H1 (cell line): Measurements from ENCODE around the gene CSF3R. TPM values are rescaled to one million over a fixed set of nuclear protein-coding genes. Genes with fewer than 3 reads are reported as not detected.

ENCODE experiments used
- CTCF ChIA-PET: fragments of 300-600 bp; sonication (Branson Sonifier 250); formaldehyde crosslinking; loops from one replicate; lab custom pipeline; 2021; ENCODE audit not compliant: partially characterized antibody; lab: Charles Lee
- POLR2A ChIA-PET: fragments of 300-600 bp; sonication (Branson Sonifier 250); formaldehyde crosslinking; loops from one replicate; lab custom pipeline; 2021; ENCODE audit warnings: inconsistent platforms; ENCODE audit not compliant: partially characterized antibody; lab: Charles Lee
- DNase-seq, 2 experiments: peaks; one replicate each; pipeline versions ENCODE4 v3.0.0 to v3.0.0-alpha.2; 2010 to 2022; ENCODE audit warnings: low spot score in 2 of 2, low read depth in 1 of 2, mixed read lengths in 1 of 2
- FAIRE-seq: peaks from 2 replicates; lab custom pipeline; 2011; peaks lifted over from hg19 to GRCh38; lab: Jason Lieb, UNC
- H2AFZ ChIP-seq: 2 replicates; pipeline ENCODE4 v1.8.1; 2012; ENCODE audit warnings: low read length, inconsistent platforms
- H2AK5ac ChIP-seq: 2 replicates; pipeline ENCODE4 v1.6.1; 2013; ENCODE audit warnings: low read depth, low read length
- H2BK120ac ChIP-seq: replicated peaks from 2 replicates; pipeline ENCODE3; 2013; ENCODE audit warnings: low read depth, low read length, inconsistent platforms
- H2BK12ac ChIP-seq: 2 replicates; pipeline ENCODE4 v1.6.1; 2013; ENCODE audit warnings: low read depth, low read length
- H2BK15ac ChIP-seq: 2 replicates; pipeline ENCODE4 v1.6.1; 2013; ENCODE audit warnings: low read length
- H2BK20ac ChIP-seq: 2 replicates; pipeline ENCODE4 v1.6.1; 2013; ENCODE audit warnings: low read length
- H2BK5ac ChIP-seq: 2 replicates; pipeline ENCODE4 v1.6.1; 2013; ENCODE audit warnings: low read depth, low read length
- H3K14ac ChIP-seq: 2 replicates; pipeline ENCODE4 v1.6.1; 2013; ENCODE audit warnings: inconsistent platforms; ENCODE audit not compliant: insufficient read length
- H3K18ac ChIP-seq: 2 replicates; pipeline ENCODE4 v1.6.1; 2013; ENCODE audit warnings: low read length; ENCODE audit errors: extremely low read depth
- H3K23ac ChIP-seq: 2 replicates; pipeline ENCODE4 v1.6.1; 2013; ENCODE audit warnings: inconsistent platforms; ENCODE audit not compliant: insufficient read length
- H3K23me2 ChIP-seq: 2 replicates; pipeline ENCODE4 v1.6.1; 2013; ENCODE audit warnings: low read depth, low read length
- H3K27ac ChIP-seq: 2 replicates; pipeline ENCODE4 v1.6.1; 2011; ENCODE audit warnings: low read depth, low read length, inconsistent platforms
- H3K27me3 ChIP-seq, 4 experiments: replicated peaks in 1 of 4; 1 replicate in 1 of 4; 2 replicates in 3 of 4; pipeline versions ENCODE4 v1.6.1 to v1.8.1; 2011 to 2013; ENCODE audit warnings: low read length in 3 of 4, mild to moderate bottlenecking in 3 of 4, inconsistent platforms in 2 of 4, mixed read lengths in 2 of 4, moderate library complexity in 1 of 4; ENCODE audit not compliant: control insufficient read depth in 3 of 4, insufficient read depth in 3 of 4; ENCODE audit errors: extremely low read depth in 1 of 4
- H3K36me3 ChIP-seq, 4 experiments: 2 replicates each; pipeline versions ENCODE4 v1.6.1 to v1.8.1; 2011 to 2013; ENCODE audit warnings: mild to moderate bottlenecking in 4 of 4, low read length in 3 of 4, moderate library complexity in 2 of 4, control low read depth in 1 of 4, inconsistent platforms in 1 of 4; ENCODE audit not compliant: insufficient read depth in 4 of 4, control insufficient read depth in 2 of 4
- H3K4ac ChIP-seq: replicated peaks from 2 replicates; pipeline ENCODE3; 2013; ENCODE audit warnings: low read length, low read depth, mixed read lengths, inconsistent platforms; ENCODE audit not compliant: insufficient read length
- H3K4me1 ChIP-seq, 4 experiments: replicated peaks in 1 of 4; 1 replicate in 1 of 4; 2 replicates in 3 of 4; pipeline versions ENCODE4 v1.6.1 to v1.8.1; 2011 to 2013; ENCODE audit warnings: low read length in 3 of 4, inconsistent platforms in 2 of 4, mixed read lengths in 1 of 4; ENCODE audit not compliant: insufficient read depth in 4 of 4, control insufficient read depth in 3 of 4
- H3K4me2 ChIP-seq, 2 experiments: 2 replicates each; pipeline versions ENCODE4 v1.6.1 to v1.8.1; 2011 to 2013; ENCODE audit warnings: low read depth in 2 of 2, low read length in 2 of 2, control low read depth in 1 of 2, inconsistent platforms in 1 of 2, mild to moderate bottlenecking in 1 of 2; ENCODE audit not compliant: insufficient read depth in 1 of 2
- H3K4me3 ChIP-seq, 4 experiments: fragments of 200-600, 300-600 bp in 1 of 4; sonication (generic), shearing (Covaris generic), sonication (Bioruptor Twin) in 1 of 4; 2 replicates each; pipeline versions ENCODE4 v1.5.1 to v1.8.1; 2011 to 2016; ENCODE audit warnings: low read length in 4 of 4, low read depth in 3 of 4, control low read depth in 2 of 4, inconsistent platforms in 2 of 4, mild to moderate bottlenecking in 2 of 4, mixed read lengths in 1 of 4, moderate library complexity in 1 of 4; ENCODE audit not compliant: insufficient read depth in 2 of 4; ENCODE audit errors: extremely low read depth in 1 of 4
- H3K56ac ChIP-seq: replicated peaks from 2 replicates; pipeline ENCODE3; 2013; ENCODE audit warnings: low read depth, mild to moderate bottlenecking, mixed read lengths, low read length, inconsistent platforms; ENCODE audit not compliant: insufficient read length
- H3K79me1 ChIP-seq: 2 replicates; pipeline ENCODE4 v1.6.1; 2013; ENCODE audit warnings: low read depth, low read length, control low read depth
- H3K79me2 ChIP-seq, 2 experiments: 2 replicates each; pipeline versions ENCODE4 v1.6.1 to v1.8.1; 2012 to 2013; ENCODE audit warnings: low read length in 2 of 2, mild to moderate bottlenecking in 2 of 2, inconsistent platforms in 1 of 2; ENCODE audit not compliant: insufficient read depth in 2 of 2, control insufficient read depth in 1 of 2
- H3K9ac ChIP-seq, 4 experiments: replicated peaks in 1 of 4; 1 replicate in 1 of 4; 2 replicates in 3 of 4; pipeline versions ENCODE4 v1.6.1 to v1.8.1; 2011 to 2013; ENCODE audit warnings: low read depth in 3 of 4, low read length in 3 of 4, control low read depth in 2 of 4, mild to moderate bottlenecking in 2 of 4, moderate library complexity in 2 of 4, inconsistent platforms in 1 of 4; ENCODE audit errors: extremely low read depth in 1 of 4
- H3K9me3 ChIP-seq, 2 experiments: 2 replicates each; pipeline versions ENCODE4 v1.6.1 to v1.8.1; 2012 to 2013; ENCODE audit warnings: mild to moderate bottlenecking in 2 of 2, moderate library complexity in 2 of 2, control low read depth in 1 of 2, inconsistent platforms in 1 of 2, low read depth in 1 of 2, low read length in 1 of 2, mixed read lengths in 1 of 2; ENCODE audit not compliant: insufficient read depth in 2 of 2
- H4K20me1 ChIP-seq, 2 experiments: replicated peaks in 1 of 2; 2 replicates each; pipeline versions ENCODE3 to v1.8.1; 2011 to 2013; ENCODE audit warnings: inconsistent platforms in 2 of 2, low read length in 2 of 2, mild to moderate bottlenecking in 1 of 2; ENCODE audit not compliant: insufficient read depth in 2 of 2, control insufficient read depth in 1 of 2
- H4K5ac ChIP-seq: 2 replicates; pipeline ENCODE4 v1.6.1; 2013; ENCODE audit warnings: low read length, low read depth, mixed read lengths, inconsistent platforms; ENCODE audit not compliant: insufficient read length
- H4K8ac ChIP-seq: 2 replicates; pipeline ENCODE4 v1.8.0; 2013; ENCODE audit warnings: mild to moderate bottlenecking, moderate library complexity, low read length, inconsistent platforms; ENCODE audit not compliant: insufficient read depth; ENCODE audit errors: extremely low read depth
- H4K91ac ChIP-seq: replicated peaks from 2 replicates; pipeline ENCODE3; 2013; ENCODE audit warnings: low read length, mixed read lengths, inconsistent platforms; ENCODE audit not compliant: insufficient read length
- KDM1A ChIP-seq: fragments of 200-600, 300-600 bp; sonication (generic); IDR thresholded peaks from 2 replicates; pipeline ENCODE4 v1.7.1; 2016; ENCODE audit warnings: mild to moderate bottlenecking, low read length, borderline replicate concordance
- WGBS, 2 experiments: shearing (Covaris generic) in 1 of 2; methylation state at CpG; one replicate each; pipeline versions ENCODE4 v1.1.6 to v1.1.7; 2013 to 2015; ENCODE audit warnings: low lambda C conversion rate in 2 of 2, mixed read lengths in 2 of 2, inconsistent platforms in 1 of 2, low coverage in 1 of 2, missing lambda C conversion rate in 1 of 2; ENCODE audit not compliant: insufficient replicate concordance in 2 of 2, insufficient coverage in 1 of 2, insufficient read length in 1 of 2; ENCODE audit errors: extremely low coverage in 1 of 2, missing lambda C conversion rate in 1 of 2; 5-methylcytosine and 5-hydroxymethylcytosine counted together
- polyA plus RNA-seq, 7 experiments: library from polyadenylated mRNA; depleted of rRNA in 3 of 7; stranded (reverse) in 5 of 7; unstranded in 2 of 7; fragments of >200 nt in 5 of 7; fragments of 200-250 nt in 2 of 7; gene quantifications; 1 replicate in 5 of 7; 2 replicates in 1 of 7; 4 replicates in 1 of 7; pipeline versions ENCODE4 v1.2.1 to v1.2.3, GENCODE V29; 2011 to 2013; ENCODE audit warnings: missing spikeins in 2 of 7, mixed read lengths in 2 of 7
- total RNA-seq: library from RNA; stranded (reverse); fragmentation: NEBNext Ultra II Directional; extraction: Animal tissue kit (Norgen Biotek cat#: 25700); gene quantifications from 2 replicates; pipeline ENCODE4 v1.2.1, GENCODE V29; 2021

Gene CSF3R
- total and polyA plus RNA-seq, 2 of the 8 experiments (the other 6 are each of a cell fraction or from before 2014, with no cell fraction given) = not detected

DNA sequence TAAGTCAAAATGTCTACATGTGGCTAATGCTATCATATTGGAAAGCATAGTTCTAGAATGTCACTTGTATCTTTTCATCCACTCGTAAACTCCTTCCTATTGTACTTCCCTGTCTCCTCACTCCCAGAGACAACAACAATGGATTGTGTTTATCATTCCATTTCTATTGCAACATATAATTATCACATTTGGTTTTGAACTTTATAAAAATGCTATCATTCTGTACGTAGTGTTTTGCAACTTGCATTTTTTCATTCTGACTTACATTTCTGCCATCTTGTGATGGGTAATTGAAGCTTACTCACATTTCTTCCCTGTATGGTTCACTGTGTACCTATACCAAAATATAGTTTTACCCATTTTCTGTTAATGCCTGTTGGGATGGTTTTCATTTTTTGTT is 14.5 kb upstream of the CSF3R start:
- Histone ChIP-seq H3K23ac (no peak overlapping the region), H3K27me3 (no peaks in the 10 kb centered on the region), H3K4me2 (no peak overlapping the region), H3K4ac (no peak overlapping the region), H3K23me2 (peaks cover 6% of the 10 kb centered on the region; the same call in 1 of the 2 replicates), H3K4me3 (no peak overlapping the region), H4K20me1 (no peaks in the 10 kb centered on the region), H3K18ac (no peak overlapping the region), H3K27ac (no peak overlapping the region), H2BK12ac (no peak overlapping the region), H2AK5ac (no peak overlapping the region), H3K9ac (no peak overlapping the region), H3K79me2 (no peaks in the 10 kb centered on the region), H2AFZ (no peak overlapping the region), H2BK15ac (no peak overlapping the region), H3K56ac (no peak overlapping the region), H4K91ac (no peak overlapping the region), H2BK5ac (no peak overlapping the region), H2BK20ac (no peak overlapping the region), H3K14ac (no peak overlapping the region), H3K36me3 (no peaks in the 10 kb centered on the region), H3K79me1 (no peaks in the 10 kb centered on the region), H2BK120ac (no peak overlapping the region), H3K4me1 (no peaks in the 10 kb centered on the region), H4K8ac (no peak overlapping the region), H4K5ac (no peak overlapping the region), H3K9me3 (no peaks in the 10 kb centered on the region)
- no peak for DNase-seq
- POLR2A ChIA-PET = interaction anchor here (0.6 kb wide), 2 partner anchors 140 to 369 kb away, joined by 3 read pairs; no protein-coding TSS in a partner anchor
- WGBS, 2 experiments = 85% methylated on average over 2 of the region's 2 CpGs; no CpG with 5 or more reads in 1 of the 2 experiments
- no peak for FAIRE-seq
- CTCF ChIA-PET = interaction anchor here (0.6 to 3.0 kb wide), 4 partner anchors 12 to 810 kb away, joined by 3 to 14 read pairs (median 4); no protein-coding TSS in a partner anchor
- TF ChIP-seq KDM1A = no peak
